Measurements from ENCODE around the gene MYH14.
"Not testable (repeated sequence)": the region's sequence is repeated elsewhere in the genome, so short reads cannot be mapped to it uniquely, and the experiment has no call there.

Gene MYH14

GRCh38 chr19:50318438-50318837 lies 115.0 kb downstream of the MYH14 start:
- no peak for DNase-seq (ENCODE audit: low read depth in 3 of 3)

GRCh38 chr19:50319156-50319555 lies 115.7 kb downstream of the MYH14 start:
- DNase-seq (ENCODE audit: low read depth in 3 of 3), result no peak

- no peak for DNase-seq (ENCODE audit: low read depth in 3 of 3)
Observed at GRCh38 chr19:50320051-50320450, 116.6 kb downstream of the MYH14 start.

GRCh38 chr19:50320596-50320995 lies 117.2 kb downstream of the MYH14 start:
- no peak for DNase-seq (ENCODE audit: low read depth in 3 of 3)

- no peak for DNase-seq (ENCODE audit: low read depth in 3 of 3)
Observed at GRCh38 chr19:50321831-50322230, 118.4 kb downstream of the MYH14 start.

GRCh38 chr19:50322234-50322633 lies 118.8 kb downstream of the MYH14 start:
- DNase-seq (ENCODE audit: low read depth in 3 of 3), result no peak

- no peak for DNase-seq (ENCODE audit: low read depth in 3 of 3)
Observed at GRCh38 chr19:50322931-50323781, 119.7 kb downstream of the MYH14 start.

GRCh38 chr19:50323782-50324133 lies 120.3 kb downstream of the MYH14 start:
- DNase-seq (ENCODE audit: low read depth in 3 of 3), result no peak

GRCh38 chr19:50324331-50324730 lies 120.9 kb downstream of the MYH14 start:
- DNase-seq (ENCODE audit: low read depth in 3 of 3), result no peak

GRCh38 chr19:50325310-50326100 lies 122.1 kb downstream of the MYH14 start:
- DNase-seq (ENCODE audit: low read depth in 3 of 3), result peak; percentile 39 to 75 (median 62)

GRCh38 chr19:50326101-50326664 lies 122.8 kb downstream of the MYH14 start:
- DNase-seq (ENCODE audit: low read depth in 3 of 3), result no peak

GRCh38 chr19:50327013-50327412 lies 123.6 kb downstream of the MYH14 start:
- no peak for DNase-seq (ENCODE audit: low read depth in 3 of 3)

GRCh38 chr19:50327461-50328223 lies 124.2 kb downstream of the MYH14 start:
- DNase-seq (ENCODE audit: low read depth in 3 of 3), result no peak

- DNase-seq (ENCODE audit: low read depth in 3 of 3), result peak in 1 of 3 experiments; percentile 52
Observed at GRCh38 chr19:50328224-50328872, 124.9 kb downstream of the MYH14 start.

- DNase-seq (ENCODE audit: low read depth in 3 of 3), result no peak
Observed at GRCh38 chr19:50328873-50329145, 125.4 kb downstream of the MYH14 start.

GRCh38 chr19:50329146-50329925 lies 125.9 kb downstream of the MYH14 start, which contains the start of gene KCNC3:
TSS of gene KCNC3 (minus strand) at chr19:50329377. CDS start at chr19:50329082, 295 bp downstream.
- peak; percentile 88 to 99 (median 92) for DNase-seq (ENCODE audit: low read depth in 3 of 3)

- not testable (repeated sequence) for DNase-seq (ENCODE audit: low read depth in 3 of 3)
Observed at GRCh38 chr19:50329926-50330294, 126.5 kb downstream of the MYH14 start.

- DNase-seq (ENCODE audit: low read depth in 3 of 3), result peak; percentile 61 to 86 (median 65)
Observed at GRCh38 chr19:50330365-50331078, 127.1 kb downstream of the MYH14 start.

- no peak for DNase-seq (ENCODE audit: low read depth in 3 of 3)
Observed at GRCh38 chr19:50331221-50331993, 128.0 kb downstream of the MYH14 start.

GRCh38 chr19:50331994-50332243 lies 128.5 kb downstream of the MYH14 start:
- no peak for DNase-seq (ENCODE audit: low read depth in 3 of 3)
